Kidney (tissue), 14 donors: Measurements from ENCODE around the gene ACBD6. TPM values are rescaled to one million over a fixed set of nuclear protein-coding genes. Genes with fewer than 3 reads are reported as not detected.

Experiments
- DNase-seq, 5 donors: peaks; one replicate each; pipeline ENCODE4 v3.0.0-alpha.2; 2013 to 2020
- FAIRE-seq: peaks from 2 replicates; lab custom pipeline; 2012; peaks lifted over from hg19 to GRCh38; lab: Jason Lieb, UNC
- H3K27ac ChIP-seq, 2 donors: one replicate each; pipeline ENCODE4 v1.7.0; 2013; ENCODE audit warnings: low read depth in 2 of 2, low read length in 2 of 2, inconsistent platforms in 1 of 2
- H3K27me3 ChIP-seq: one replicate; pipeline ENCODE4 v1.7.1; 2013; ENCODE audit warnings: low read length, inconsistent platforms; ENCODE audit not compliant: control insufficient read depth, insufficient read depth
- H3K36me3 ChIP-seq, 3 donors: one replicate each; pipeline versions ENCODE4 v1.7.0 to v1.7.1; 2013; ENCODE audit warnings: low read length in 3 of 3, control low read depth in 1 of 3, inconsistent platforms in 1 of 3; ENCODE audit not compliant: insufficient read depth in 3 of 3, control insufficient read depth in 2 of 3
- H3K4me1 ChIP-seq, 3 donors: one replicate each; pipeline versions ENCODE4 v1.7.0 to v1.7.1; 2013; ENCODE audit warnings: low read length in 3 of 3, inconsistent platforms in 1 of 3, low read depth in 1 of 3; ENCODE audit not compliant: control insufficient read depth in 2 of 3, insufficient read depth in 2 of 3
- H3K4me3 ChIP-seq, 3 donors: one replicate each; pipeline versions ENCODE4 v1.7.0 to v1.8.1; 2013; ENCODE audit warnings: low read length in 3 of 3, control low read depth in 1 of 3, inconsistent platforms in 1 of 3
- H3K9ac ChIP-seq, 3 donors: one replicate each; pipeline versions ENCODE4 v1.7.0 to v1.7.1; 2013; ENCODE audit warnings: low read length in 3 of 3, control low read depth in 1 of 3, inconsistent platforms in 1 of 3
- H3K9me3 ChIP-seq, 3 donors: one replicate each; pipeline versions ENCODE4 v1.7.0 to v1.7.1; 2013; ENCODE audit warnings: low read length in 3 of 3, control low read depth in 1 of 3, inconsistent platforms in 1 of 3; ENCODE audit not compliant: control insufficient read depth in 2 of 3, insufficient read depth in 1 of 3
- CTCF ChIP-seq: IDR thresholded peaks from 3 replicates; pipeline ENCODE4 v1.5.1; 2012; ENCODE audit warnings: mild to moderate bottlenecking, moderate library complexity, borderline replicate concordance; ENCODE audit not compliant: insufficient read depth; ENCODE audit errors: extremely low read depth
- intact Hi-C: fragments of 100-400 bp; cut with DNase I; formaldehyde crosslinking; loops from one replicate; pipeline ENCODE4 v1.11.1; 2022
- polyA plus RNA-seq: library from polyadenylated mRNA; stranded (reverse); fragments of 350-450 nt; fragmentation: Illumina TruSeq; extraction: RNeasy Lipid Tissue Mini Kit (QIAGEN cat#74804); gene quantifications from one replicate; pipeline ENCODE4 v1.2.3, GENCODE V29; 2014; ENCODE audit warnings: low read depth, low replicate concordance; ENCODE audit not compliant: insufficient read depth
- total RNA-seq: library from RNA; stranded (reverse); fragmentation: NEBNext Ultra II Directional; extraction: Animal tissue kit (Norgen Biotek cat#: 25700); gene quantifications from one replicate; pipeline ENCODE4 v1.2.1, GENCODE V29; 2021
- donor health status: control.
- donor health status: control.
- donor health status: control.
- donor health status: control.
- donor health status: control.
- donor health status: DM: yes; HTN: yes; CAD: no.
- donor health status: Normal renal cell carcinoma (clear cell type).

ACBD6 gene
- total and polyA plus RNA-seq, 2 donors from 2014 or later: 30.9 to 36.4 TPM

DNA sequence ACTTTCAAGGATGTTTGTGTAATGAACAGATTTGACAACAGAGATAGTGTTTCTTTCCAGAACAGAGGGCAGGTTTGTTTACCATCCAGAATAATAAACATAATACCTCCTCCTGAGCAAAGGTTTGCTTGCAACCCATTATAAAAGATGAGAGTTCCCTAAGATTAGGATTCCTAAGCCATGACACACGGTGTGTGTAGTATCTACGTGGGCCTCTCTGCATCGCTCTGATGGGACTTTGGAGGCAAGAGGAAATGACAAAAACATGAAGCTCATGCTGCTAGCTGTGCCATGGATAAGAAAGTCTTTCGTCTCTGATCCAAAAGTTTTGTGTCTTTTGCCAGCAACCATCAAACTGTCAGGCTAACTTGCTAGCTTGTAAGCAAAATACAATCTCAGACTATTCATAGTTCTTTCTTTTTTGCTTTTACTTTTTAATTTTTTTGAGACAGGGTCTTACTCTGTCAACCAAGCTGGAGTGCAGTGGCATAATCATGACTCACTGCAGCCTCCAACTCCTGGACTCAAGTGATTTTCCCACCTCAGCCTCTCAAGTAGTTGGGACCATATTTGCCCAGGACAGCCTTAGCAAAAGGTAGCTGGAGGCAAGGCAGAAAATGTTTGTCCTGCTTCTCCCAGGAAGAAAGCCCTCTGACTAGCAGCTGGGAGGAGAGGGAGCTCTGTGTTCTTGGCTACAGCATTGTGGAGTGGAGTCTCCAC, 191.2 kb downstream of the ACBD6 start:
- Histone ChIP-seq H3K9ac (no peak overlapping the region), H3K4me3 (no peak overlapping the region), H3K9me3 (no peaks in the 10 kb centered on the region), H3K4me1 (peaks cover 0 to 5% (median 0%) of the 10 kb centered on the region in 3 donors), H3K27me3 (no peaks in the 10 kb centered on the region), H3K27ac (no peak overlapping the region), H3K36me3 (no peaks in the 10 kb centered on the region)
- no peak for TF ChIP-seq CTCF
- FAIRE-seq (no peak), DNase-seq (no peak)
- intact Hi-C loops: no loop called here

DNA sequence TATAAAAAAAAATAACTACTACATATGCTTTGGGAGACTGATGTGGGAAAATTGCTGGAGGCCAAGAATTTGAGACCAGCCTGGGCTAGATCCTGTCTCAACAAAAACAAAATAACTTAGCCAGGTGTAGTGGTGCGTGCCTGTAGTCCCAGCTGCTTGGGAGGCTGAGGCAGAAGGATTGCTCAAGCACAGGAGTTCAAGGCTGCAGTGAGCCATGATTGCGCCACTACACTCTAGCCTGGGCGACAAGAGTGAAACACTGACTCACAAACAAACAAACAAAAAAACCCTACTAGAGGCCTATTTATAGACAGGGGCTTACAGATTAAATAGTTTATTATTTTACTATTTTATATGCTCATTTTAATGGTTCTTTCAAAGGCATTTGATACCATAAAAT, 192.3 kb downstream of the ACBD6 start:
- FAIRE-seq (no peak), DNase-seq (no peak)
- Histone ChIP-seq H3K36me3 (no peaks in the 10 kb centered on the region), H3K4me1 (peaks cover 0 to 5% (median 0%) of the 10 kb centered on the region in 3 donors), H3K9me3 (no peaks in the 10 kb centered on the region), H3K27ac (no peak overlapping the region), H3K9ac (no peak overlapping the region), H3K27me3 (no peaks in the 10 kb centered on the region), H3K4me3 (no peak overlapping the region)
- intact Hi-C loops: no loop called here
- no peak for TF ChIP-seq CTCF

GRCh38 chr1:180309338-180309737, 193.0 kb downstream of the ACBD6 start:
- no peaks in the 10 kb centered on the region for H3K36me3 ChIP-seq
- DNase-seq: peak in 1 of 5 donors; percentile 11
- no peaks in the 10 kb centered on the region for H3K9me3 ChIP-seq
- no peak overlapping the region for H3K27ac ChIP-seq
- no peak for FAIRE-seq
- H3K27me3 ChIP-seq: no peaks in the 10 kb centered on the region
- H3K4me3 ChIP-seq: no peak overlapping the region
- intact Hi-C loops: no loop called here
- no peak overlapping the region for H3K9ac ChIP-seq
- peaks cover 0 to 5% (median 0%) of the 10 kb centered on the region in 3 donors for H3K4me1 ChIP-seq
- no peak for TF ChIP-seq CTCF
